GM12873 (cell line): ENCODE results near the gene NTSR1.

ENCODE experiments used
- CTCF ChIP-seq: IDR thresholded peaks from 2 replicates; pipeline ENCODE4 v1.5.1; 2012; ENCODE audit warnings: low read depth, mild to moderate bottlenecking, moderate library complexity, low read length, control low read depth; ENCODE audit not compliant: insufficient read depth; ENCODE audit errors: missing control alignments

NTSR1 gene

GRCh38 chr20:62758226-62758912 lies 49.7 kb downstream of the NTSR1 start:
- no peak for TF ChIP-seq CTCF

GRCh38 chr20:62759981-62760431 lies 51.4 kb downstream of the NTSR1 start:
- no peak for TF ChIP-seq CTCF

- TF ChIP-seq CTCF: no peak
Observed at GRCh38 chr20:62760471-62760855, 51.8 kb downstream of the NTSR1 start.

GRCh38 chr20:62760856-62761758 lies 52.5 kb downstream of the NTSR1 start:
- no peak for TF ChIP-seq CTCF

- no peak for TF ChIP-seq CTCF
Observed at GRCh38 chr20:62761759-62762131, 53.1 kb downstream of the NTSR1 start.

- no peak for TF ChIP-seq CTCF
Observed at GRCh38 chr20:62762376-62762775, 53.7 kb downstream of the NTSR1 start.

GRCh38 chr20:62762801-62763368 lies 54.2 kb downstream of the NTSR1 start:
- TF ChIP-seq CTCF: no peak
